ENCODE measurements around the gene ADAT2.

Gene ADAT2

GRCh38 chr6:143401068-143401446 is 49.4 kb downstream of the ADAT2 start:
- no peaks in the 10 kb centered on the region for H3K79me2 ChIP-seq (ENCODE audit: control insufficient read depth, low read length)
- H4K20me1 ChIP-seq (ENCODE audit: control insufficient read depth, insufficient read depth, low read depth, low read length), result no peaks in the 10 kb centered on the region
- no peaks in the 10 kb centered on the region for H3K4me1 ChIP-seq (ENCODE audit: control insufficient read depth, low read length)
- H3K4me3 ChIP-seq (ENCODE audit: low read length), result no peak overlapping the region
- TF ChIP-seq EZH2phosphoT487 (IDR thresholded peaks at IDR 0.05; ENCODE audit: borderline replicate concordance, low read length) (no peak), CTCF (IDR thresholded peaks at IDR 0.05; ENCODE audit: low read depth, low read length, poor library complexity, severe bottlenecking) (no peak)
- no peaks in the 10 kb centered on the region for H3K36me3 ChIP-seq (ENCODE audit: control insufficient read depth, low read length)
- no peaks in the 10 kb centered on the region for H3K9me2 ChIP-seq (replicated peaks; ENCODE audit: control insufficient read depth, low read length)
- H3K27me3 ChIP-seq (ENCODE audit: control insufficient read depth, low read length), result no peaks in the 10 kb centered on the region; the same call in 1 of the 2 replicates
- H3K9me3 ChIP-seq (ENCODE audit: control insufficient read depth, insufficient read depth, low read length), result no peaks in the 10 kb centered on the region
- H3K4me2 ChIP-seq (ENCODE audit: low read length), result no peak overlapping the region
- H3F3A ChIP-seq (ENCODE audit: control insufficient read depth, insufficient read depth), result no peaks in the 10 kb centered on the region
- no peak overlapping the region for H3K27ac ChIP-seq (ENCODE audit: low read depth, low read length)

GRCh38 chr6:143400258-143401067 is 50.0 kb downstream of the ADAT2 start:
- Histone ChIP-seq H3K36me3 (ENCODE audit: control insufficient read depth, low read length) (no peaks in the 10 kb centered on the region), H3K9me3 (ENCODE audit: control insufficient read depth, insufficient read depth, low read length) (no peaks in the 10 kb centered on the region), H3F3A (ENCODE audit: control insufficient read depth, insufficient read depth) (no peaks in the 10 kb centered on the region), H4K20me1 (ENCODE audit: control insufficient read depth, insufficient read depth, low read depth, low read length) (no peaks in the 10 kb centered on the region), H3K27me3 (ENCODE audit: control insufficient read depth, low read length) (no peaks in the 10 kb centered on the region; the same call in 1 of the 2 replicates), H3K4me1 (ENCODE audit: control insufficient read depth, low read length) (no peaks in the 10 kb centered on the region), H3K27ac (ENCODE audit: low read depth, low read length) (no peak overlapping the region), H3K9me2 (replicated peaks; ENCODE audit: control insufficient read depth, low read length) (no peaks in the 10 kb centered on the region), H3K4me2 (ENCODE audit: low read length) (no peak overlapping the region), H3K79me2 (ENCODE audit: control insufficient read depth, low read length) (no peaks in the 10 kb centered on the region), H3K4me3 (ENCODE audit: low read length) (no peak overlapping the region)
- TF ChIP-seq EZH2phosphoT487 (IDR thresholded peaks at IDR 0.05; ENCODE audit: borderline replicate concordance, low read length), result no peak
- TF ChIP-seq CTCF (IDR thresholded peaks at IDR 0.05; ENCODE audit: low read depth, low read length, poor library complexity, severe bottlenecking), result no peak

- Histone ChIP-seq H3K4me1 (ENCODE audit: control insufficient read depth, low read length) (no peaks in the 10 kb centered on the region), H3K27ac (ENCODE audit: low read depth, low read length) (no peak overlapping the region), H3K36me3 (ENCODE audit: control insufficient read depth, low read length) (no peaks in the 10 kb centered on the region), H3F3A (ENCODE audit: control insufficient read depth, insufficient read depth) (no peaks in the 10 kb centered on the region), H3K27me3 (ENCODE audit: control insufficient read depth, low read length) (no peaks in the 10 kb centered on the region; the same call in 1 of the 2 replicates), H3K9me2 (replicated peaks; ENCODE audit: control insufficient read depth, low read length) (no peaks in the 10 kb centered on the region), H3K4me2 (ENCODE audit: low read length) (no peak overlapping the region), H3K4me3 (ENCODE audit: low read length) (no peak overlapping the region), H4K20me1 (ENCODE audit: control insufficient read depth, insufficient read depth, low read depth, low read length) (no peaks in the 10 kb centered on the region), H3K79me2 (ENCODE audit: control insufficient read depth, low read length) (no peaks in the 10 kb centered on the region), H3K9me3 (ENCODE audit: control insufficient read depth, insufficient read depth, low read length) (no peaks in the 10 kb centered on the region)
- TF ChIP-seq CTCF (IDR thresholded peaks at IDR 0.05; ENCODE audit: low read depth, low read length, poor library complexity, severe bottlenecking) (no peak), EZH2phosphoT487 (IDR thresholded peaks at IDR 0.05; ENCODE audit: borderline replicate concordance, low read length) (no peak)
Observed at GRCh38 chr6:143399775-143400174, 50.7 kb downstream of the ADAT2 start.

Data from DOHH2 (cell line).